Osteocyte (in vitro differentiated cells): ENCODE measurements around the gene PPP2R2B. TPM values are rescaled to one million over a fixed set of nuclear protein-coding genes. Genes with fewer than 3 reads are reported as not detected.

Source experiments
- DNase-seq: peaks from one replicate; pipeline ENCODE4 v3.0.0; 2021; ENCODE audit warnings: mixed read lengths; ENCODE audit not compliant: unreplicated experiment; ENCODE audit errors: extremely low spot score
- H3K27ac Mint-ChIP-seq: one replicate; pipeline ENCODE4 v1.8.0; 2021; ENCODE audit warnings: mild to moderate bottlenecking, mixed read lengths; ENCODE audit not compliant: unreplicated experiment
- H3K27me3 Mint-ChIP-seq: one replicate; pipeline ENCODE4 v1.8.0; 2021; ENCODE audit warnings: mixed read lengths; ENCODE audit not compliant: unreplicated experiment
- H3K36me3 Mint-ChIP-seq: one replicate; pipeline ENCODE4 v1.8.0; 2021; ENCODE audit warnings: mixed read lengths; ENCODE audit not compliant: unreplicated experiment
- H3K4me1 Mint-ChIP-seq: one replicate; pipeline ENCODE4 v1.8.0; 2021; ENCODE audit warnings: mixed read lengths; ENCODE audit not compliant: unreplicated experiment
- H3K4me3 Mint-ChIP-seq: one replicate; pipeline ENCODE4 v1.8.0; 2021; ENCODE audit warnings: mild to moderate bottlenecking, moderate library complexity, mixed read lengths; ENCODE audit not compliant: unreplicated experiment
- H3K9me3 Mint-ChIP-seq: one replicate; pipeline ENCODE4 v1.8.0; 2021; ENCODE audit warnings: mixed read lengths; ENCODE audit not compliant: unreplicated experiment
- total RNA-seq: library from RNA; stranded (reverse); gene quantifications from 2 replicates; pipeline ENCODE4 v1.2.1, GENCODE V29; 2021
- TF ChIP-seq, protein P1 (sequence below): fragments of 200-600 bp; sonication (generic); IDR thresholded peaks from 2 replicates; pipeline ENCODE4 v1.5.0; 2021; ENCODE audit warnings: antibody characterized with exemption, mild to moderate bottlenecking, moderate library complexity

Gene PPP2R2B
- total RNA-seq, 1 donor from 2014 or later: not detected

DNA sequence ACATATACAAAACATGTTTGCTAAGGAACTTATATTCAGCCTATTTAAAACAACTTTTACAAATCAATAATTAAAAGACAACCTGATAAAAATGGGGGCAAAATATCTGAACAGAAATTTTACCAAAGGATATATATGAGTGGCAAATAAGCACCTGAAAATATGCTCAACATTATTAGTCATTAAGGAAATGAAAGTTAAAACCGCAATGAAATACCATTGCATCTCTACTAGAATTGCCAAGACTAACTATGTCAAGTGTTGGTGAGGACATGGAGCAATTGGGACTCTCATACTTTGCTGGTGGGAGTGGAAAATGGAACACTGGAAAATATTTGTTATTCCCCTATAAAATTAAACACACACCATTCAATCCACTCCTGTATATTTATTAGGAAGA is 26.3 kb upstream of the PPP2R2B start:
- H3K27ac Mint-ChIP-seq: no peak overlapping the region
- TF ChIP-seq, protein P1, sequence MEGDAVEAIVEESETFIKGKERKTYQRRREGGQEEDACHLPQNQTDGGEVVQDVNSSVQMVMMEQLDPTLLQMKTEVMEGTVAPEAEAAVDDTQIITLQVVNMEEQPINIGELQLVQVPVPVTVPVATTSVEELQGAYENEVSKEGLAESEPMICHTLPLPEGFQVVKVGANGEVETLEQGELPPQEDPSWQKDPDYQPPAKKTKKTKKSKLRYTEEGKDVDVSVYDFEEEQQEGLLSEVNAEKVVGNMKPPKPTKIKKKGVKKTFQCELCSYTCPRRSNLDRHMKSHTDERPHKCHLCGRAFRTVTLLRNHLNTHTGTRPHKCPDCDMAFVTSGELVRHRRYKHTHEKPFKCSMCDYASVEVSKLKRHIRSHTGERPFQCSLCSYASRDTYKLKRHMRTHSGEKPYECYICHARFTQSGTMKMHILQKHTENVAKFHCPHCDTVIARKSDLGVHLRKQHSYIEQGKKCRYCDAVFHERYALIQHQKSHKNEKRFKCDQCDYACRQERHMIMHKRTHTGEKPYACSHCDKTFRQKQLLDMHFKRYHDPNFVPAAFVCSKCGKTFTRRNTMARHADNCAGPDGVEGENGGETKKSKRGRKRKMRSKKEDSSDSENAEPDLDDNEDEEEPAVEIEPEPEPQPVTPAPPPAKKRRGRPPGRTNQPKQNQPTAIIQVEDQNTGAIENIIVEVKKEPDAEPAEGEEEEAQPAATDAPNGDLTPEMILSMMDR: no peak
- no peaks in the 10 kb centered on the region for H3K4me1 Mint-ChIP-seq
- H3K4me3 Mint-ChIP-seq: no peak overlapping the region
- no peak for DNase-seq
- H3K27me3 Mint-ChIP-seq: peaks cover 2% of the 10 kb centered on the region
- H3K9me3 Mint-ChIP-seq: no peaks in the 10 kb centered on the region
- no peaks in the 10 kb centered on the region for H3K36me3 Mint-ChIP-seq

- no peaks in the 10 kb centered on the region for H3K36me3 Mint-ChIP-seq
- H3K27ac Mint-ChIP-seq: no peak overlapping the region
These were observed 25.2 kb upstream of the PPP2R2B start for GRCh38 chr5:146903789-146904188.

DNA sequence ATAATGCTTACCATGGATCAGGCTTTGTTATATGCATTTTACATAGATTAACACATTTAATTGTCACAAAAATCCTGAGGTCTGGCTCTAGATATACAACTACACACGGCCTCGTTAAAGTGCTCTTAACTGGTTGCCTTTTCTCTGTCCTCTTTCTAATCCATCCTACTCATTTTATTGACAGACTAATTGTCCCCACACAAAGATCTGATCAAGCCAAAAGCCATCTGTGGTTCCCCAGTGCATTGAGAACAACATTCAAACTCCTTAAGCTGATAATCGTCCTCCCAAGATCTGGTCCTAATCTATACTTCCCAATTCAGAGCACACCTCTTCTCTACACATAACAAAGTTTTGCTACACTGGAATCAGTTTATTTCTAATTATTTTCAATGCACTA is 23.9 kb upstream of the PPP2R2B start:
- no peak for DNase-seq
- Mint-ChIP-seq H3K27ac (no peak overlapping the region), H3K27me3 (peaks cover 2% of the 10 kb centered on the region), H3K4me3 (no peak overlapping the region), H3K4me1 (no peaks in the 10 kb centered on the region), H3K36me3 (no peaks in the 10 kb centered on the region), H3K9me3 (peaks cover 1% of the 10 kb centered on the region)
- TF ChIP-seq, protein P1: no peak

More at GRCh38 chr5:146903789-146904188, 25.2 kb upstream of the PPP2R2B start:
- no peak for DNase-seq
- Mint-ChIP-seq H3K27me3 (peaks cover 2% of the 10 kb centered on the region), H3K9me3 (no peaks in the 10 kb centered on the region), H3K4me1 (no peaks in the 10 kb centered on the region), H3K4me3 (no peak overlapping the region)
- TF ChIP-seq, protein P1: no peak

GRCh38 chr5:146897061-146897460 is 18.5 kb upstream of the PPP2R2B start:
- no peaks in the 10 kb centered on the region for H3K4me1 Mint-ChIP-seq
- DNase-seq: no peak
- H3K9me3 Mint-ChIP-seq: peaks cover 4% of the 10 kb centered on the region
- no peak overlapping the region for H3K27ac Mint-ChIP-seq
- no peak overlapping the region for H3K4me3 Mint-ChIP-seq
- no peaks in the 10 kb centered on the region for H3K36me3 Mint-ChIP-seq
- TF ChIP-seq, protein P1: no peak
- no peaks in the 10 kb centered on the region for H3K27me3 Mint-ChIP-seq

GRCh38 chr5:146894753-146895521 is 16.4 kb upstream of the PPP2R2B start:
- TF ChIP-seq, protein P1: no peak
- no peak overlapping the region for H3K4me3 Mint-ChIP-seq
- no peaks in the 10 kb centered on the region for H3K4me1 Mint-ChIP-seq
- no peak for DNase-seq
- no peaks in the 10 kb centered on the region for H3K36me3 Mint-ChIP-seq
- H3K27ac Mint-ChIP-seq: no peak overlapping the region
- H3K27me3 Mint-ChIP-seq: no peaks in the 10 kb centered on the region
- H3K9me3 Mint-ChIP-seq: peaks cover 4% of the 10 kb centered on the region
